ENCODE results near the gene SETD9.

SETD9 gene, protein sequence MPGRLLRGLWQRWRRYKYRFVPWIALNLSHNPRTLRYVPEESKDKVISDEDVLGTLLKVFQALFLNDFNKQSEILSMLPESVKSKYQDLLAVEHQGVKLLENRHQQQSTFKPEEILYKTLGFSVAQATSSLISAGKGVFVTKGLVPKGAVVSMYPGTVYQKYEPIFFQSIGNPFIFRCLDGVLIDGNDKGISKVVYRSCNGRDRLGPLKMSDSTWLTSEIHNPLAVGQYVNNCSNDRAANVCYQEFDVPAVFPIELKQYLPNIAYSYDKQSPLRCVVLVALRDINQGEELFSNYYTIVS

DNA sequence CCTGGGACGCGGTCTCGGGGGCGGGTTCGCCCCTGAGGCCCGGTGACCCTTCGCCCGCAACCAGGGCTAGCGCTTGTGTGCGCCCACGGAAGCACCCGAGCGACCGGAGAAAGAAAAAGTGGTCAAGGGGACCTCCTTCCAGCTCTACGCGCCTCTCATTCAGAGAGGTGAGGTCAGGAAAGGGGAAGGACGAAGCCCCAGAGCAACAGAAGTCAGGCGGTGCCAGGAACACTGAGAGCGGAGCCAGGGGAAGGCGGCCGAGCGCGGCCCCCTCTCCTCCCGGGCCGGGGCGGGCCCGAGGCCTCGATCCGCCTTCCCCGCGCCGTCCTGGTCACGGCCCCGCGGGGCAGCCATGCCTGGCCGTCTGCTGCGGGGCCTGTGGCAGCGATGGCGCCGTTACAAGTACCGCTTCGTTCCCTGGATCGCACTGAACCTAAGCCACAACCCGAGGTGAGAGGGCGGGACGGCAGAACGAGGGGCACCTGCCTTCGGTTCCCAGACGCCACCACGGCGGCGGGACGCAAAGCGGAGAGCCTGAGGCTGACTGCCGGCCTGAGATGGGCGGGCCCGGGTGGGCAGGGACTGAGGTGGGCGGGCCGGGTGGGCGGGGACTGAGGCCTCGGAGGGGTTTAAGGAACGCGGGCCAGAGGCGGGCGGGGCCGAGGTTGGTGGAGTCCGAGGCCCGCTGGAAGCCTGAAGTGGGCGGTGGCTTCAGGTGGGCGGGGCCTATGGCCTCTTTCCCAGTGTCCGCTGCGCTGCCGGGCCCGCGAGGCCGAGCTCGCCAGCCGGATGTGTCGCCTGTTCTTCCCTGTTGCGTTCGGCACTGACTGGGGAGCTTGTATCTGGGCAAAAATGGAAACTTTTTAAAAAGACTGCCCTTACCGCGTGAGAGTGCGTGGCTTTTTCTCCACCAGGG is at the start of gene SETD9:
Gene SETD9, plus strand, starts transcription at position 303 of the 916 bp plus-strand sequence. Its CDS starts 50 bp downstream, at position 353.
- H3K4me3 ChIP-seq (ENCODE audit: low read depth, low read length): peak within 1 kb of the TSS; percentile 79
- TF ChIP-seq, protein P1, sequence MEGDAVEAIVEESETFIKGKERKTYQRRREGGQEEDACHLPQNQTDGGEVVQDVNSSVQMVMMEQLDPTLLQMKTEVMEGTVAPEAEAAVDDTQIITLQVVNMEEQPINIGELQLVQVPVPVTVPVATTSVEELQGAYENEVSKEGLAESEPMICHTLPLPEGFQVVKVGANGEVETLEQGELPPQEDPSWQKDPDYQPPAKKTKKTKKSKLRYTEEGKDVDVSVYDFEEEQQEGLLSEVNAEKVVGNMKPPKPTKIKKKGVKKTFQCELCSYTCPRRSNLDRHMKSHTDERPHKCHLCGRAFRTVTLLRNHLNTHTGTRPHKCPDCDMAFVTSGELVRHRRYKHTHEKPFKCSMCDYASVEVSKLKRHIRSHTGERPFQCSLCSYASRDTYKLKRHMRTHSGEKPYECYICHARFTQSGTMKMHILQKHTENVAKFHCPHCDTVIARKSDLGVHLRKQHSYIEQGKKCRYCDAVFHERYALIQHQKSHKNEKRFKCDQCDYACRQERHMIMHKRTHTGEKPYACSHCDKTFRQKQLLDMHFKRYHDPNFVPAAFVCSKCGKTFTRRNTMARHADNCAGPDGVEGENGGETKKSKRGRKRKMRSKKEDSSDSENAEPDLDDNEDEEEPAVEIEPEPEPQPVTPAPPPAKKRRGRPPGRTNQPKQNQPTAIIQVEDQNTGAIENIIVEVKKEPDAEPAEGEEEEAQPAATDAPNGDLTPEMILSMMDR (conservative IDR thresholded peaks at IDR 0.05; ENCODE audit: low read depth, low read length): no peak
- DNase-seq (ENCODE audit: low read depth): peak; percentile 98

DNA sequence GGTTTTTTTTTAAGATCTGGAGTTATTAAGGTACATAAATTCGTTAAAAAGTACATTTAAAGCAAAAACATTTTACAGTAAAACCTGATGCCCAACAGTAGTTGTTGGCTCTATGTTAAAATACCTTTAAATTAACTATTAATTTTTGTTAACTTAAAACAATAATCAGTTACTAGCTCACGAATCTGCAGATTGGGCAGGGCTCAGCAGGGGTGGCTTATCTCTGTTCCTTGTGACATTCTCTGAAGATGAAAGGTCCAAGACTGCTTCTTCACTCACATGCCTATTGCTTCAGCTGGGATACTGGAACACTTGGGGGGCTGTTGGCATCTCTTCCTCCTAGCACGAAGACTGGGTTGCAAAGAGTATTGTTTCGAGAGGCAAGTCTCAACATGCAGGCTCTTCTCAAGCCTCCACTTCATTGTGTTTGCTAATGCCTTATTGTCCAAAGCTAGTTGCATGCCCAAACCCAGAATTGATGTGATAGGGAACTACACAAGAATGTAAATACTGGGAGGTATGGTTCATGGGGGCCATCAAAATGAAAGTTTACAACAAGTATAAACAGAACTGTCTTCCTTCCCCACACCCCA is 47.4 kb upstream of the SETD9 start:
- H3K4me3 ChIP-seq (ENCODE audit: low read depth, low read length): no peak overlapping the region
- TF ChIP-seq, protein P1 (conservative IDR thresholded peaks at IDR 0.05; ENCODE audit: low read depth, low read length): no peak
- no peak for DNase-seq (ENCODE audit: low read depth)

DNA sequence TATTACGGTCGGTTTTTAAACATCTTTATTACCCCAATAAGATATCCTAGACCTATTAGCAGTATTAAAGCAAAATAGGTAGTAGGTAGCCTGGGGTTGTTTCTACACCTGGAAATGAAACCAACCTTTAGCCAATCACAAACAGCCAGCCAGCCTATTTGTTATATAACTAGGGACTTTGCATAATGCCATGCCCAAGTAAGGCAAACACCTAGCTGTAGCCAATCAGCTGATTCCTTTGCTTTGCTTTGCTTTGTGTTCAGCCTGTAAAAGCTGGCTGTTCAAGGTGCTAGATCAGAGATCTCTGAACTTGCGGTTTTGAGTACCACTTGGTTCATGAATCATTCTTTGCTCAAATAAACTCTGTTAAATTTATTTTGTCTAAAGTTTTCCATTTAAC is 46.5 kb upstream of the SETD9 start:
- no peak overlapping the region for H3K4me3 ChIP-seq (ENCODE audit: low read depth, low read length)
- TF ChIP-seq, protein P1 (conservative IDR thresholded peaks at IDR 0.05; ENCODE audit: low read depth, low read length): no peak
- DNase-seq (ENCODE audit: low read depth): no peak

DNA sequence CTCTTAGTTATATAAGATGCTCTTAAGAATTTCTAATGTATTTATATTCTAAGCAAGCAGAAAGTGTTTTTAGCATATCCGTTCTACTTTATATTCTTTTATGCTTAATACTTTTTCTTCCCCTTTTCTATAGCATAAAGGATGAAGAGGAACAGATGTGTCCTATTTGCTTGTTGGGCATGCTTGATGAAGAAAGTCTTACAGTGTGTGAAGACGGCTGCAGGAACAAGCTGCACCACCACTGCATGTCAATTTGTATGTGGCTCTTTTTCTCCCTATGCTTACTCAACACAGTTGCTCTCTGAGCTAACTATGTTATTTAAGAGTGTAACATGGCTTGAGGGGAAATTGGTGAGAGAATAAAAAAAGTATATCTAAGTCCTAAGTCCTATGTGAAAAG is 37.6 kb upstream of the SETD9 start:
- no peak overlapping the region for H3K4me3 ChIP-seq (ENCODE audit: low read depth, low read length)
- TF ChIP-seq, protein P1 (conservative IDR thresholded peaks at IDR 0.05; ENCODE audit: low read depth, low read length): no peak
- DNase-seq (ENCODE audit: low read depth): no peak

DNA sequence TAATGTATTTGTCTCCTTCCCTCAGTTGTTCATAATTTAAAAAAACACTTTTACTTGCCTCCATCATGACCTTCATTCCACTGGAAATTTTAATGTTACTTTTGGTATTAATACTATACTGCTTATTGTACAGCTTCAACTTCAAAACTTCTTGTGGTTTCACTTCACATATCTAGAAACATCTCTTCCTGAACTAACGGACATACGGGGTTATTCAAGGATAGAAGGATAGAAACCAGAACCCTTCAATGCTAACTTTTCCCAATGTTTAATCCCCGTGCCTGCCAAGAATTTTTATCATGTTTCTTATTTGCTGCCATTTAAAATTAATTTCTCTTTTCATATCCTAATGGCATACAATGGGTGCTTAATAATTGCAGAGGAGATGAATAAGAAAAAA is 36.3 kb upstream of the SETD9 start:
- TF ChIP-seq, protein P1 (conservative IDR thresholded peaks at IDR 0.05; ENCODE audit: low read depth, low read length): no peak
- no peak overlapping the region for H3K4me3 ChIP-seq (ENCODE audit: low read depth, low read length)
- DNase-seq (ENCODE audit: low read depth): no peak

DNA sequence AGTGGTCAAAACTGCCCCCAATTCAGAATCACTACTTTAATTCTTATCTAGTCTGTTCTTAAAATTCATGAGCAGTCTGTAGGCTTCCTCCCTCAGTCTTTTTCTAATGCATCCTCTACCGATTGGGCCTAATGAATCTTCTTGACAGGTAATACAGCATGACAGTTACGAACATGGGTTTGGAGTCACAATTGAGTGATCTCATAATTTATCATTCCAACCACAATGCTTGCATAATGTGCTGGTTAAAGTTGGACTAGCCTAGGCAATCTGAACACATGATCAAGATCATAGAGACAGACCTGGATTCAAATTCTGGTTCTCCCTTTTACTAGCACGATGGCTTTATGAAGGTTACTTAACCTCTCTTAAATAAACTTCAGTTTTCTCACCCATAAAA is 33.1 kb upstream of the SETD9 start:
- peak; percentile 26 for DNase-seq (ENCODE audit: low read depth)
- TF ChIP-seq, protein P1 (conservative IDR thresholded peaks at IDR 0.05; ENCODE audit: low read depth, low read length): no peak
- H3K4me3 ChIP-seq (ENCODE audit: low read depth, low read length): no peak overlapping the region
